Muscle of leg (tissue), 11 donors: ENCODE data around the gene CPNE2. TPM values are rescaled to one million over a fixed set of nuclear protein-coding genes. Genes with fewer than 3 reads are reported as not detected.

ENCODE experiments used
- DNase-seq: peaks from one replicate; pipeline ENCODE4 v3.0.0; 2013
- H3K27ac ChIP-seq: one replicate; pipeline ENCODE4 v1.5.1; 2013; ENCODE audit warnings: mild to moderate bottlenecking, low read length, control low read depth
- H3K27me3 ChIP-seq: one replicate; pipeline ENCODE4 v1.6.1; 2013; ENCODE audit warnings: low read length; ENCODE audit not compliant: control insufficient read depth, insufficient read depth
- H3K36me3 ChIP-seq: one replicate; pipeline ENCODE4 v1.6.1; 2013; ENCODE audit warnings: low read length; ENCODE audit not compliant: control insufficient read depth, insufficient read depth
- H3K4me1 ChIP-seq: one replicate; pipeline ENCODE4 v1.6.1; 2013; ENCODE audit warnings: low read length; ENCODE audit not compliant: control insufficient read depth, insufficient read depth
- H3K4me3 ChIP-seq: one replicate; pipeline ENCODE4 v1.5.1; 2013; ENCODE audit warnings: low read length, control low read depth
- H3K9me3 ChIP-seq: replicated peaks from 2 replicates; pipeline ENCODE4 v1.6.1; 2013; ENCODE audit warnings: low read depth, low read length; ENCODE audit not compliant: control insufficient read depth
- WGBS: methylation state at CpG from one replicate; pipeline ENCODE4 v1.1.5; 2013; ENCODE audit warnings: missing lambda C conversion rate; ENCODE audit not compliant: insufficient coverage; 5-methylcytosine and 5-hydroxymethylcytosine counted together
- polyA plus RNA-seq, 8 donors: library from polyadenylated mRNA; unstranded; fragments of 120-200 nt; gene quantifications; one replicate each; pipeline versions ENCODE4 v1.2.1 to v1.2.3, GENCODE V29; 2013; ENCODE audit warnings: inconsistent platforms in 1 of 8, low replicate concordance in 1 of 8; ENCODE audit not compliant: insufficient read length in 8 of 8, insufficient read depth in 1 of 8
- total RNA-seq: library from RNA; stranded (reverse); fragments of 120-200 nt; gene quantifications from one replicate; pipeline ENCODE4 v1.2.4, GENCODE V29; 2013

Gene CPNE2
- total and polyA plus RNA-seq, 9 donors, result 14.8 to 34.2 (median 28.2) TPM

GRCh38 chr16:57123216-57123973, 31.0 kb downstream of the CPNE2 start:
- no peak overlapping the region for H3K27ac ChIP-seq
- H3K36me3 ChIP-seq, result peaks cover 17% of the 10 kb centered on the region
- H3K4me1 ChIP-seq, result no peaks in the 10 kb centered on the region
- no peaks in the 10 kb centered on the region for H3K27me3 ChIP-seq
- no peaks in the 10 kb centered on the region for H3K9me3 ChIP-seq
- DNase-seq, result no peak
- no peak overlapping the region for H3K4me3 ChIP-seq
- 80% methylated on average over 7 of the region's 7 CpGs for WGBS

GRCh38 chr16:57123974-57124674, 31.7 kb downstream of the CPNE2 start:
- H3K4me3 ChIP-seq, result no peak overlapping the region
- H3K36me3 ChIP-seq, result peaks cover 13% of the 10 kb centered on the region
- 57% methylated on average over 6 of the region's 11 CpGs for WGBS
- H3K4me1 ChIP-seq, result no peaks in the 10 kb centered on the region
- no peaks in the 10 kb centered on the region for H3K9me3 ChIP-seq
- H3K27me3 ChIP-seq, result no peaks in the 10 kb centered on the region
- no peak for DNase-seq
- H3K27ac ChIP-seq, result no peak overlapping the region

GRCh38 chr16:57125376-57125775, 33.0 kb downstream of the CPNE2 start:
- no peak overlapping the region for H3K27ac ChIP-seq
- no peak for DNase-seq
- no peaks in the 10 kb centered on the region for H3K27me3 ChIP-seq
- H3K4me1 ChIP-seq, result no peaks in the 10 kb centered on the region
- no peak overlapping the region for H3K4me3 ChIP-seq
- no peaks in the 10 kb centered on the region for H3K9me3 ChIP-seq
- 96% methylated on average over 4 of the region's 4 CpGs for WGBS
- peaks cover 12% of the 10 kb centered on the region for H3K36me3 ChIP-seq

GRCh38 chr16:57125969-57126368, 33.6 kb downstream of the CPNE2 start:
- Histone ChIP-seq H3K4me3 (no peak overlapping the region), H3K27ac (no peak overlapping the region), H3K9me3 (no peaks in the 10 kb centered on the region), H3K4me1 (no peaks in the 10 kb centered on the region), H3K36me3 (peaks cover 8% of the 10 kb centered on the region), H3K27me3 (no peaks in the 10 kb centered on the region)
- no peak for DNase-seq
- 90% methylated on average over 2 of the region's 4 CpGs for WGBS

GRCh38 chr16:57126411-57126810, 34.0 kb downstream of the CPNE2 start:
- H3K9me3 ChIP-seq, result no peaks in the 10 kb centered on the region
- H3K27me3 ChIP-seq, result no peaks in the 10 kb centered on the region
- no peaks in the 10 kb centered on the region for H3K4me1 ChIP-seq
- peaks cover 8% of the 10 kb centered on the region for H3K36me3 ChIP-seq
- WGBS, result 71% methylated on average over 1 of the region's 4 CpGs
- no peak overlapping the region for H3K27ac ChIP-seq
- DNase-seq, result no peak
- H3K4me3 ChIP-seq, result no peak overlapping the region

- Histone ChIP-seq H3K9me3 (no peaks in the 10 kb centered on the region), H3K4me3 (no peak overlapping the region), H3K27ac (no peak overlapping the region), H3K27me3 (no peaks in the 10 kb centered on the region), H3K36me3 (peaks cover 5% of the 10 kb centered on the region), H3K4me1 (no peaks in the 10 kb centered on the region)
- no peak for DNase-seq
- 86% methylated on average over 5 of the region's 5 CpGs for WGBS
These were observed 34.8 kb downstream of the CPNE2 start for GRCh38 chr16:57127037-57127763.

- H3K4me1 ChIP-seq, result peaks cover 3% of the 10 kb centered on the region
- H3K9me3 ChIP-seq, result no peaks in the 10 kb centered on the region
- 100% methylated on average over 2 of the region's 7 CpGs for WGBS
- H3K27ac ChIP-seq, result no peak overlapping the region
- no peaks in the 10 kb centered on the region for H3K27me3 ChIP-seq
- DNase-seq, result no peak
- H3K36me3 ChIP-seq, result peaks cover 5% of the 10 kb centered on the region
- no peak overlapping the region for H3K4me3 ChIP-seq
These were observed 35.5 kb downstream of the CPNE2 start for GRCh38 chr16:57127836-57128235.

GRCh38 chr16:57128771-57129389, 36.5 kb downstream of the CPNE2 start:
- H3K36me3 ChIP-seq, result peaks cover 2% of the 10 kb centered on the region
- DNase-seq, result no peak
- no peaks in the 10 kb centered on the region for H3K9me3 ChIP-seq
- H3K27ac ChIP-seq, result no peak overlapping the region
- no peak overlapping the region for H3K4me3 ChIP-seq
- no peaks in the 10 kb centered on the region for H3K27me3 ChIP-seq
- H3K4me1 ChIP-seq, result peaks cover 3% of the 10 kb centered on the region
- WGBS, result 80% methylated on average over 10 of the region's 11 CpGs

- DNase-seq, result no peak
- H3K9me3 ChIP-seq, result no peaks in the 10 kb centered on the region
- no peak overlapping the region for H3K4me3 ChIP-seq
- no peaks in the 10 kb centered on the region for H3K27me3 ChIP-seq
- H3K27ac ChIP-seq, result no peak overlapping the region
- peaks cover 2% of the 10 kb centered on the region for H3K36me3 ChIP-seq
- 82% methylated on average over 5 of the region's 6 CpGs for WGBS
- H3K4me1 ChIP-seq, result peaks cover 3% of the 10 kb centered on the region
These were observed 38.6 kb downstream of the CPNE2 start for GRCh38 chr16:57130950-57131321.
